ENCODE measurements around the gene GORASP1. TPM values are rescaled to one million over a fixed set of nuclear protein-coding genes. Genes with fewer than 3 reads are reported as not detected.

Gene GORASP1
- total RNA-seq, 1 donor from 2014 or later = 55.8 TPM

DNA sequence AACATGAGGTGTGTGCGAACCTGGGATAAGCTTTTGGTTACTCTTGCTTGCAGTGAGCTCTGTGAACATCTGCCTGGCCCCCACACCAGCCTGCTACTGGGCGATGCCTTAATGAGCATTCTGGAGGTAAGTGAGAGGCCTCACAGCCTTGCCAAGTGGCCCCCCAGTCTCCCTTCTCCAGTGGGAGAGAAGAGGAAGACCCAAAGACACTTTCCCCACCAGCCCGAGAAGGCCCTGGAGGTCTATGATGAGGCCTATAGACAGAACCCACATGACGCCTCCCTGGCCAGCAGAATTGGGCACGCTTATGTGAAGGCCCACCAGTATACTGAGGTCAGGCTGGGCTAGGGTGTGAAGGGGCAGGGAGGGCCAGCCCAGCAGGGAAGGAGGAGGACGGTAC, 22.6 kb upstream of the GORASP1 start:
- intact Hi-C loops (cut with DNase I) = no loop called here
- DNase-seq (ENCODE audit: low spot score) (no peak), ATAC-seq (no peak)

DNA sequence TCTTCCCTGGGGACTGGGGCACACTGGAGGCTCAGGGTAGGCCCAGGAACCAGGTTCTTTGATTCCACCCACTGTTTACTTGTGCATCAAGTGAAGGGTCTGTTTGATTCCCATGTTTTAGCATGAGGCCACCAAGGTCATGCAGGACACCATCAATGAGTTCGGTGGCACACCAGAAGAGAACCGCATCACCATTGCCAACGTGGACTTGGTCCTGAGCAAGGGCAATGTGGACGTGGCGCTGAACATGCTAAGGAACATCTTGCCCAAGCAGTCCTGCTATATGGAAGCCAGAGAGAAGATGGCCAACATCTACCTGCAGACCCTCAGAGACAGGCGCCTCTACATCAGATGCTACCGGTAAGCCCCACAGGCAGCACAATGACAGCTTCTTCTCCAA, 21.5 kb upstream of the GORASP1 start:
- DNase-seq (ENCODE audit: low spot score) (no peak), ATAC-seq (no peak)
- intact Hi-C loops (cut with DNase I) = loop anchor here (10.0 kb wide), 1 partner anchor 166 kb away; no protein-coding TSS in a partner anchor

DNA sequence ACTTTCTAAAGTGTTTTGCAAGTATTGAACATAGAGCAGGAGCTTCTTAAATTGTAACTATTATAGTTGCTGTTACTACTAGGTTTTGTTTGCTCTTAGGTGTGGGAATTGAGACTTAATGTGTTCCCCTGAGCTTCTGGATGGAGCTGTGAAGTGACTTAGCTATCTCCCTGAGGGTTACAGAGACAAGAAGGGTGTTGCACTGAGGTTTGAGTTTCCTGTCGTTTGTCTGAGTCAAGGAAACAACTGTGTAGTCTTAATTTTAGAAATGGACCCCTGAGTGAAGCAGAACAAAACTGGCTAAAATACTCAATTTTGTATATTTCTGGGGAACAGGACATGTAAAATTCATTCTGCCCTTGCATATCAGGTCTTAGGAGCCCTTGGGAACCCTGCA, 20.5 kb upstream of the GORASP1 start:
- DNase-seq (ENCODE audit: low spot score) = no peak
- intact Hi-C loops (cut with DNase I) = loop anchor here (10.0 kb wide), 1 partner anchor 167 kb away; no protein-coding TSS in a partner anchor
- no peak for ATAC-seq

DNA sequence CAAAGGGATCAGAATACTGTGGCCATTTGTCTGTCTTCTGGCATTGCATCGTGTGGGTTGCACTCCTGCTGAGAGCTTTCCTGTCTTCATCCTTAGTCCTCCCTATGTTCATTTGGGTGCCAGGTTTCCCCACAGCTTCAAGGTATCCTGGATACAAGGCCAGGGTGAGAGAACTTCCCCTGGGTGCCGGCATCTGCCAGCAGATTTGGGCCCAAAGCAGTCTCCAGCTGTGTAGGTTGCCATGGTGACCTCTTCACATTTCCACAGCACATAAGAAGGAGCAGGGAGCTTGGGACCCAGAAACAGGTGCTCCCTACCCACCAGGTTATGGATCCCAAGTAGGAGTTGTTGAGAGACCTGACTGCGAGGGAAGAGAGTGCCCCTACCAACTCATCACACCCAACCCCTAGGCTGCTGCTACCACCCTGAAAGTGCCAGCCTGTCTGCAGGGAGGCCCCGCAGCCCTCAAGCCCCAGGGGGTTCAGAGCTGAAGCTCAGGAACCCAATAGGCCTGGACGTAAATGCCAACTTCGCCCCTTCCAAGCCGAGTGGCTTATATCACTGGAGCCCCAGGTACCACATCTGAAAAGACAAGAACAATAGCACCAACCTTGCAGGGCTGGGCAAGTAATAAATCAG, 20.0 kb upstream of the GORASP1 start:
- DNase-seq (ENCODE audit: low spot score) (no peak), ATAC-seq (no peak)
- intact Hi-C loops (cut with DNase I) = loop anchor here (10.0 kb wide), 1 partner anchor 167 kb away; no protein-coding TSS in a partner anchor

DNA sequence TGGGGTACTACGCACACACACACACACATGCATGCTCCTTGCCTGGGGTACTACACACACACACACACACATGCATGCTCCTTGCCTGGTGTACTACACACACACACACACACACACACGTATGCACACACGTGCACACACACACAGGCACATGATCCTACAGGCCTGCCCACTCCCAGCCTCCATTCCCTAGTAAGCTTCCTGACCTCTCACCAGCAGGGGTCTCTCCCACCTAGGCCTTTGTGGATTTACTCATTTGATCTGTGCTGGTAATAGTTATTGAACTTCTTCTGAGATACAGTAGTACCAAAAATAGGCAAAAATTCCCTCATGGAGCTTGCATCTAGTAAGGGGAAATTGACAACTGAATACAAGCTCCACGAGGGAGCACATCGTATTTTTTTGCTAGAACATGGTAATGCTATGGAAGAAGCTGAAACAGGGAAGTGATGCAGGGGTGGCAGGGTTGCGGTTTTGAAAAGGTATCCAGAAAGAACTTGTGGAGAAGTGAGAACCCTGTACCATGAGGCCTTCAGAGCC, 19.2 kb upstream of the GORASP1 start:
- intact Hi-C loops (cut with DNase I) = loop anchor here (10.0 kb wide), 1 partner anchor 168 kb away; no protein-coding TSS in a partner anchor
- DNase-seq (ENCODE audit: low spot score) = no peak
- peak; percentile 62 for ATAC-seq

DNA sequence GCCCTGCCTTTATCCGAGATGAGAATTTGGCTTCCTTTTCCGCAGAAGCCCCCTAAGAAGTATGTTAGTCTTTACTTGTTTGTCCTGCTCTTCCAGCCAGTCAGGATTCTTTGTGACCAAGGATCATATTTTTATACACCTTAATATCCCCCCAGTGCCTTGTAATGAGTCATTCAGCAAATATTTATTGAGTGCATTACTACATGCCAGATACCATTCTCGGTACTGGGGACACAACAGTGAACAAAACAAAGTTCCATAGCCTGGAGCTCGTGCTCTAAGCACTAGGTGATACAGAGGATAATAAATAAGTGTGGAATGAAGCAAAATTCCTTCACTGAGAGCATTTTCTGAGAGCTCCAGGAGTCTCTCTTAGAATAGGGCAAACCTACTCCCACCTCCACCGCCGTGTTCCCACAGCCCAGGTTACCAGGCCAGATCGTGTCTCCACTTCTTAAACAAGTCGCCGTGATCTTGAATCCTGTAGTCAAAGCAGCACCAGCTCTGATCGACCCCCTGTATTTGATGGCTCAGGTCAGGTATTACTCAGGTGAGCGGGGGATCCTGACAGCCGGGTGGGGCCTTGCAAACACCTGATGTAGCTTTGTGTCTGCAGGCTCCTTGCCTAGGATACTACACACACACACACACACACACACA, 18.5 kb upstream of the GORASP1 start:
- DNase-seq (ENCODE audit: low spot score) (no peak), ATAC-seq (peak; percentile 8)
- intact Hi-C loops (cut with DNase I) = loop anchor here (10.0 kb wide), 1 partner anchor 169 kb away; no protein-coding TSS in a partner anchor

DNA sequence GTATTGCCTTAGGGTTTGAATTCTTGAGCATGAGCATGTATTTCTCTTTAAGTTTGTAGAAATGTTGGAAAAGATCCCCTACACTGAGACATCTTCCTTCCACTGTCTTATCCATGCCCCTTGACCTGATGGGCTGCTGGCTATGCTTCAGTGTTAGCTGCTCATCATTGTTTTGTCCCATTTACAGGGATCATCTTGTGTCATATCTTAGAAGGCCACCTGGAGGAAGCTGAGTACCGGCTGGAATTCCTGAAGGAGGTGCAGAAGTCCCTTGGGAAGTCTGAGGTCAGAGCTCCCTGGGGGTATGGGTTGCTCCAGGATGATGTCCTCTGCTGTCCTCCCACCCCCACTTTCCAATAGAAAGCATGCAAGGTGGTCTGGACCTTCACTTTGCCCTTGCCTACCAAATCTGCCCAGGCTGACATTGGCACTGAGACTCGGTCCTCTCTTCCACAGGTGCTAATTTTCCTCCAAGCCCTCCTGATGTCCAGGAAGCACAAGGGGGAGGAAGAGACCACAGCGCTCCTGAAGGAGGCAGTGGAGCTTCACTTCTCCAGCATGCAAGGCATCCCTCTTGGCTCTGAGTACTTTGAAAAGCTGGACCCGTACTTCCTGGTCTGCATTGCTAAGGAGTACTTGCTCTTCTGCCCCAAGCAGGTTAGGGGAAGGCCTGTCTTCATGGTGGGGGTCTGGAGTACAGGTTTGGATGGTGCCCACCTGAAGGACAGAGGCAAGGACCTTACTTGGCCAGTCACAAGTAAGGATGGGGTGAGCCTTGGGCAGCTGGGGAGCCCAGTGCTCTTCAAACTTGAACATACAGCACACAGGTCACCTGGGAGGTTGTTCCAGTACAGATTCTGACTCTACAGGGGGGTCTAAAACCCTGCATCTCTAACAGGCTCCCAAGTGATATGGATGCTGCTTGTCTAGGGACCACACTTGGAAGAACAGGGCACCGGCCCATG, 17.7 kb upstream of the GORASP1 start:
- ATAC-seq (peak; percentile 65), DNase-seq (ENCODE audit: low spot score) (no peak)
- intact Hi-C loops (cut with DNase I) = loop anchor here (10.0 kb wide), 1 partner anchor 170 kb away; no protein-coding TSS in a partner anchor

DNA sequence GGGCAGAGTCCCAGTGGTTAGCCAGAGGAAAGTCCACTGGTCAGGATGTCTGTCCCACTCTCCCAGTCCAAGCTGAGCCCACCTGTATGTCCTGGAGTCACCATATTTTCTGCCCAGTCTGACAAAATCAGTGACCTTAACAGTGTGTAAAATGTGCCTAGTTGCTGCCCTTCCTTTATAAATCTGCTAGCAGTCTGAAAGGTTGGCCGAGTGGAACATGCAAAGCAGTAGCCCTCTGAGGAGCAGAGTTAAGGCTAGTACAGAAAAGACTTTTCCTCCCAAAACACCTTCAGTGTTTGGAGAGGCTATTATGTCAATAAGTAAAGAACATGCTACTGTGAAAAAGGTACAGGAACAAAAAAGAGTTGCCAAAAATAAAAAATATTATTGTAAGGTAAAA, 15.4 kb upstream of the GORASP1 start:
- DNase-seq (ENCODE audit: low spot score) = no peak
- no peak for ATAC-seq
- intact Hi-C loops (cut with DNase I) = loop anchor here (10.0 kb wide), 1 partner anchor 172 kb away; no protein-coding TSS in a partner anchor

DNA sequence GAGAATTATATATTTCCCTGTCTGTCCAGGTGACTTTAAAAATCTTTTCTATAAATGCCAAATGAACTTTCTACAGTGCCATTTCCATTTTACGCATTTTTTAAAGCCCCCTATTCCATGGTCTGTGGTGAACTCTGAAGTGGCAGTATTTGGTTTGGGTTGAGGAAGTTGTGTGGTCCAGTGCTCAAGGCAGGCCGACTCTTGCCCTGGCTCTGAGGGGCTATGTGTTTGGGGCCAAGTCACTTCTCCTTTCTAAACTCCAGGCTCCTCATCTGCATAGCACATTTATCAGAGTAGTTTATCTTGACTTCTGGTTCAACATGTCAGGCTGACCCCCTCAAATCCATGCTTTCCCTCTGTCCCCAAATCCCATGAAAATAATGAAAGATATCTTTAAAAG, 14.2 kb upstream of the GORASP1 start:
- intact Hi-C loops (cut with DNase I) = loop anchor here (10.0 kb wide), 1 partner anchor 173 kb away; no protein-coding TSS in a partner anchor
- DNase-seq (ENCODE audit: low spot score) = no peak
- no peak for ATAC-seq

DNA sequence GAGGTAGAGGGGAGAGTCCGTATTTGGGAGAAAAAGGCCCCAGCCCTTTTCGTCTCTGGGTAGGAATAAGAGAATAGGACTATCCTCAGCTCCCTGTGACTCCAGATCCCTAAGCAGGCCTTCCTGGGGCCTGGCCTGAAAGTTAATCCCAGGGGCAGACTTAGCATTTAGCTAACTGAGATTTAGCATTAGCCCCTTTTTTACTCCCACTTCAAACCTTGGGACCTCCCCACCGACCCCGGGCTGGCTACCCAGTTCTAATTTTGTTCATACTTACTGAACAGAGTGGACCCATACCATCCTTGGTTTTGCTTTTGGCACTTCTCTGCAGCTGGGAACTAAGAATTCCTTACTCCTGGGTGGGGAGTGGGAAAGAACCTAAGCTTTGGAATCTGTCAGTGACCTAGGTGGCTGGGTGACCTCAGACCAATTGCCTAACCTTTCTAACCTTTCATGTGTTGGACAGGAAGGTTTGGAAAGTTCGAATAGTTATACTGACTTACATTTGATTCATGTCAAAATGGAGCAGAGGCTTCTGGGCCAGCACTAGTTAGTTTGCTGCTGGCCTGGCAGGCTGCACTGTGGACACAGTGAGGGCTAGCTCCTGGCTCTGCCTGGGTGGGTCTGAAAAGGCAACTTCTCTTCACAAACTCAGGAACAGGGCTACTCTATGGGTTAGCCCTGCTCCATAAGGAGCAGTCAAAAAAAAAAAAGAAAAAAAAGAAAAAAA, 11.7 kb upstream of the GORASP1 start:
- intact Hi-C loops (cut with DNase I) = no loop called here
- ATAC-seq (no peak), DNase-seq (ENCODE audit: low spot score) (no peak)

DNA sequence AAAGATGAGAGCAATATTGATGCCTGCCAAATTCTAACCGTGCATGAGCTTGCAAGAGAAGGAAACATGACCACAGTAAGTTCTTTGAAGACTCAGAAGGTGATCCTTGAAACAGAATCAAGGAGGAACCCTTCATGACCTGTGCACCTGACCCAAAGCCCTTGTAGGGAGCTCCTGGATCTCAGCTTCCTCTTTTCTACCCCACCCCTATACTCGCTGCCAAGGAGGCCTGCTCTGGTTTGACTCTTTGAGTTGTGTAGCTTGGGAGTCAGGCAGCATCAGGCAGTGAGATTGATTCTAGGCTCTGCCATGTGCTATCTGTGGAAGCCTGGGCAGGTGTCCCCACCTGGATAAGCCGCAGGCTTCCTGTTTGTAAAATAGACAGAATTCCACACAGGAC, 10.7 kb upstream of the GORASP1 start:
- intact Hi-C loops (cut with DNase I) = no loop called here
- no peak for DNase-seq (ENCODE audit: low spot score)

DNA sequence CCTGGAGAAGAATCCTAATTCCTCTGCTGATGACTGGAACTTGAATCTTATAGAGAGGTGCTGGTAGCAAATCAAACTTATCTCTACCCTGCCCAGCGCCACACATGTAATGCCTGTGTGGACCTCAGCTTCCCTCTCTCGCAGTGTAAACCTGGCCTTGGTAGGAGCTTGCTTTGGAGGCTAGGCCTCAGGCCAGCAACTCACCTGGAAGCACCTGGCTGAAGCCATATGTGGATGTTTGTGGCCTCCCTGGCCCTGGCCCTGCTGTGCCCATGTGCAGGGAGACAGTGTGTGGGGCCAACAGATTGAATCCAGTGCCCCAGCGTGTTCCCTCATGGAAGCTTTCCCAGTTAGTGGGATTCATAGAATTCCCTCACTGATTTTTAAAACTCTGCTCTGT, 8.4 kb upstream of the GORASP1 start:
- intact Hi-C loops (cut with DNase I) = no loop called here
- no peak for ATAC-seq
- no peak for DNase-seq (ENCODE audit: low spot score)

More for the DNA sequence above, 10.7 kb upstream of the GORASP1 start:
- no peak for ATAC-seq

DNA sequence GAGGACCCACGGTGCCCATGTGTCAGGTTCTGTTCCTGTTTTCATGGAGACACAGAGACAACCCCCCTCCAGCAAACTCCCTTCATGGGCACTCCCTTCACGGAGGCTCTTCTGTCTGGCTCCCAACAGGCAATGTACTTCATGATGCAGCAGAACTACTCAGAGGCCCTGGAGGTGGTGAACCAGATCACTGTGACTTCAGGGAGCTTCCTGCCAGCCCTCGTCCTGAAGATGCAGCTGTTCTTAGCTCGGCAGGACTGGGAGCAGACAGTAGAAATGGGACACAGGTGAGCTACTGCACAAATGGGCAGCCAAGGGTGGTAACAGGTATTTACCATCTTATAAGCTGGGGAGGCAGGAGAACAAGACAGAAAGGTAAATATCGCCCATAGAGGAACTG, 7.0 kb upstream of the GORASP1 start:
- DNase-seq (ENCODE audit: low spot score) (no peak), ATAC-seq (no peak)
- intact Hi-C loops (cut with DNase I) = no loop called here

DNA sequence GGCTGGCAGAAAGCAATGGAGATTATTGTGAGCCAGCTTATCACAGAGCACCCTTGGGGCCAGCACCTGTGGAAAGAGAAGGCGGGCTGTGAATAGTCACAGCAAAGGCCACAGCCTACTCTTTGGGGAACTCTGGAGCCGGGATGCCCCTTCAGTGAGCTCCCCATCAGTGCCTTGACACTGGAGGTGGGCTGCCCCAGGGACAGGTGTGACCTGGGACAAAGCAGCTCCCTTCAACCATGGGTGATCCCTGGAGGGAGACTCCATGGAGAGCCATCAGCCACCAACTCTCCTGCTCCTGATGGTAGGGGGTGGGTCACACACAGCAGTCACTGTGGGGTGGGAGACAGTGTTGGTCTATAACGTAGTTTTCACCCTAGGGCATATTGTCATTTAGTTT, 5.9 kb upstream of the GORASP1 start:
- intact Hi-C loops (cut with DNase I) = no loop called here
- ATAC-seq (no peak), DNase-seq (ENCODE audit: low spot score) (no peak)

DNA sequence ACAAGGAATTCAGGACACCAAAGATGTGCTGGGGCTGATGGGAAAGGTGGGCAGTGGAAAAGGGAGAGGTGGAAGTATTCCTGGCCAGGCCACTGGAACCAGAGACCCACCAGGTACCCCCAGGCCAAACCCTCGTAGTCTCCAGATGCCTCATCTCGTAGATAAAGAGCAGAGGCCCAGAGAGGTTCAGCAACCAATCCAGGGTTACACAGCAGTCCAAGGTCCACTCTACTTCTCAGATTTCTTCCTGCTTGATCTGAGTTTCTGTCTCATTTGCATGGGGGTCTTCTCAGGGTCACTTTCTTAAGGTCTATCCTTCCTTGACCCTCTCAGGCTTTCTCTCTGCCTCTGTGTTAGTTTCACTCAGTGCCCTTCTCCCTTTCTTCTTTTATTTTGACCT, 5.1 kb upstream of the GORASP1 start:
- intact Hi-C loops (cut with DNase I) = no loop called here
- DNase-seq (ENCODE audit: low spot score) (no peak), ATAC-seq (no peak)

DNA sequence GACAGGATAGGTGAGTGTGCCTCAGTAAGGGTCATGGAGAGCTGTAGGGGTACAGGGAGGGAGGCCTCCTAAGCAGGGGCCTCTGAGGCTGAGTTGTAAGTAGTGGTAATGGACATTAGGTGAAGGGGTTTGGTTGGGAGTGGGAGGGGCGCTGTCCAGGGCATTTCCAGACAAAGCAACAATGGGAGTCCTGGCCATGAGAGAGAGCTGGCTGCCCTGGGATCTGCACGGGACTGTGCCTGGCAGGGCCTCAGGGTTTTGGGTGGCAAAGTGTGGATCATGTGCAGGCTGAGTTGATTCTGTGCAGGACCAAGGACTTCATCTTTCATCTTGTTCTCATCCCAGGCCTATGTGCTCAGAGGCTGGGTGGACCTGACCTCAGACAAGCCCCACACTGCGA, 4.7 kb upstream of the GORASP1 start:
- no peak for ATAC-seq
- no peak for DNase-seq (ENCODE audit: low spot score)
- intact Hi-C loops (cut with DNase I) = no loop called here

DNA sequence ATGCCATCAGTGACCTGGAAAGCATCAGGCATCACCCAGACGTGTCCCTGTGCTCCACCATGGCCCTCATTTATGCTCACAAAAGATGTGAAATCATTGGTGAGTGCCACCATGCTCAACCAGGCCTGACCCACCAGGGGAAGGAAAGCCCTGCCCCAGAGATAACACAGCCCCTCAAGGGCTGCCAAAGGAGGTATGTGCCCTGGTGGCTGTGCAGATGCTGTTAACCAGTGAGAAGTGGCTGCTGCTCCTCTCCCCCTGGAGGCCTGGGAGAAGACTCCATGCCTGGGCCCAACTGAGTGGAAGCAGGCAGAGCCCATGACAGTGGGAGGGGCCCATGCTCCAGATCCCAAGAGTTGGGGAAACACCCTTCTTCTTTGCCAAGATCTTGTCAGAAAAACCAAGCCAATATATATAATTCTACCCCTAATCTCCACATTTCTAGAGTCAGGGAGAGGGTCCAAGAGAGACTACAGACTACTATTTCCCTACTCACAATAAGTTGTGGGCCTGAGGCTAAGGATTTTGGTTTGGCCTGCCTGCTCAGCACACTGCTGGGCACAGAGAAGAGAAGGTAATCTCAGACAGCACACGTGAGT, 2.7 kb upstream of the GORASP1 start:
- intact Hi-C loops (cut with DNase I) = no loop called here
- DNase-seq (ENCODE audit: low spot score) = no peak
- no peak for ATAC-seq

DNA sequence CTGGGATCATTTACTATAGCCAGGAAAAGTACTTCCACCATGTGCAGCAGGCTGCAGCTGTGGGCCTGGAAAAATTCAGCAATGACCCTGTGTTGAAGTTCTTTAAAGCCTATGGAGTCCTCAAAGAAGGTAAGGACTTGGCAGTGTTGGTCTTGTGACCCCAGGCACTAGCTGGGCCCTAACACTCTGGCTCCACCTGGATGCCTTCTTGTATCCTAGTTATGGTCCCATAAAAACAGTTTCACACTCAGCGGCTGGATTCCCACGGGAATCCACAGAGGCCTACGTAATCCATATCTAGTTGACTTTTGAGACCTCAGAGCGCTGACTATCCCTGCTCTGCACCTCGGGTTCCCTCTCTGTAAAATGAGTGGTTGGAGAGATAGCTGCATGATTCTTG, 1.7 kb upstream of the GORASP1 start:
- ATAC-seq (no peak), DNase-seq (ENCODE audit: low spot score) (no peak)
- intact Hi-C loops (cut with DNase I) = no loop called here

All from sciatic nerve (tissue), 2 donors.